NCI-H2196 (cell line): ENCODE data around the gene ZXDC.

Source experiments
- DNase-seq: peaks from one replicate; lab custom pipeline; 2025; ENCODE audit not compliant: unreplicated experiment; lab: John Stamatoyannopoulos, UW

Gene ZXDC

DNA sequence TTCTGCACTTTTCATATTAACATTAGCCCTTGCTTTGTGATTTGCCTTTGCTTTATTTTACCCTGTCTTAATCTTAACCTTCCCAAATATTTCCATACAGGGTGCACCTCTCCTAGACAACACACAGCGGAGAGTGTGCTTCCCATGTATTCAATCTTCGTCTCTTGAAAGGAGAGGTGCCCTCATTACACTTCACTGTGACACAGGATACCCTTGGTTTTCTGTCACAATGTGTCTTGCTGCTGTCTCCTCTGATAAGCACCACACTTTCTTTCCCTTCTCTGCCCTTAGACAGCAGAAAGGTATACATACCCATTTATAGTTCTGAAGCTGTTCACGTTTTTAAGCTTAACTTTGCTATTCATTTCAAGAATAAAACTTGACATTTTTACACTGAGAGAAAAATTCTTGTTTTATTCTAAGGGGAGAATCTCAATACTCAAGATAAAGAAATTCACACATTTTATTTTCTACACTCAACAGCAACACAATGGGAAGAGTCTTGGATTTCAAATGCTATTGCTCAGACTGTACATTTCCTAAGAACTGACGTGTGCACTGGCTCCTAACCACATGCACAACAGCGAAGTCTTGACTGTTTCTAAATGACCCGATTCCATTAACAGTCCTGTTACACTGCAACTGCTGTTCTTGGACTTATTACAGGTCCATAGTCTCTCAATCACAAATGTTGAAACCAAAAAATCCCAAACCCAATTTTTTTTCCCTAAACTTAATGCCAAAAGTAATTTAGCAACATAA lies 21.1 kb downstream of the ZXDC start:
- no peak for DNase-seq

DNA sequence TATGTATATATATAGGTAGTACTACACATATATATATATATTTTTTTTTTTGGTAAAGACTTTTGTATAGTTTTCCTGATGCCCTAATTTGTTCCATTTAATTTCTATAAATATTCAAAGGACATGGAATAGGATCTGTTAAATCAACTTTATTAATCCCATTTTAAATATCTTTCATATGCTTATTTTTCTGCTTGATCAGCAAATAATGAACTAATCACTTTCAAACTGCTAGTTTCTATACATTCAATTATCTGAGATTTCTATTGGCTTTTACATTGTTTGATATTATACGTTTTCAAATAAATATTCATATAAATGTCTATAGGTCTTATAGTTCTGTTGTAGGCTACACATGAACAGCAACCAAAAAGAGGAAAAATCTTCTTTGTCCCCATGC lies 21.7 kb downstream of the ZXDC start:
- DNase-seq: no peak

DNA sequence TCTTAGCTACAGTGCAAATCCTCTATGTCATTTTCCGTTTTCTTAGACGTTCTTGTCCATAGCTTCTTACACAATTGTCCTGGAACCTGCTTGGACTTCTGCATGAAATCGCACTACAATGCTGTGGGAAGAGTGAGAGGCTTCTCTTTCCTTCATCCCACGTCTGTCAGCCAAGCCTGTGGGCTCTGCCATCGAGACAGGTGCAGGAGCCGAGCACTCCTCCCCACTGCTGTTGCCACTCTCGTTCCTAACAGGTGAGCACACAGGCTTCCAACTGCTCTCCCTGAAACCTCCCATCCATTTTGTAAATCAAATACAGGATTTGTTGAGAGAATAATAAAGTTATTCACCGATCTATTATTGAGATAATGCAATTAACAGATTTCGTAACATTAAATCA lies 23.5 kb downstream of the ZXDC start:
- DNase-seq: no peak

DNA sequence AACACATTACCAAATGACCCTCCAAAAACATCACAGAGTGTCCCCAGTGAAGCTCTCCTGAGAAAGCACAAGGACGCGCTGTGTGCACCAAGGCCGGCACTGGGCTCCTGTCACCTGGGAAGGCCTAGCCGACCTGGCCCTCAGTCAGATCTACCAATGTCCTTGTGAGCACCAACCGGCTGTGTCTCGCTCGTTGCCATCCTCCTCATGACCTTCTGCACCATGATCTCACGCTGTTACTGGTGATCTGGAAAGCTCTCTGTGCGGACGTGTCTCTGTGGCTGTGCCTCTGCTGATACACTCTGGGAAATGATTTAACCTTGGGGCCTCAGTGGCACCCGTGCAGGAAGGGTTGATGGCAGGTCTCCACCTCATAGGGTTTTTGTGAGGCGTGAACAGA lies 24.2 kb downstream of the ZXDC start:
- DNase-seq: no peak

DNA sequence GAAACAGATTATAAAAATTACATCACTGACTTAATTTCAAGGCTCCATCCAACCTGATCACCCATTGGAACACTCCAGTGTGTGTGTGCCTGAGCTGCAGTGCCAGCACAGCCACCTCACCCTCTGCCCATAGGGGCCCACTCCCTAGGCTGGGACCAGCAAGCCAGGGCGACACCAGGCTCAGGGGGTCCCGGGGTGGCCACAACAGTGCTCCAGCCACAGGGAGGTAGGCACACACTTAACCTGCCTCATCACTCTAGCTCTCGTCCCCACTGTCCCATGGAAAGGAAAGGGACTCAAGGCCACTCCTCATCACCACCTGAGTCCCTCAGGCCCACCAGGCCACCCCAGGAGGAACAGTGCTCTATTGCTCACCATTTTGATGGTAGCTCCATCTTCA lies 24.9 kb downstream of the ZXDC start:
- no peak for DNase-seq

DNA sequence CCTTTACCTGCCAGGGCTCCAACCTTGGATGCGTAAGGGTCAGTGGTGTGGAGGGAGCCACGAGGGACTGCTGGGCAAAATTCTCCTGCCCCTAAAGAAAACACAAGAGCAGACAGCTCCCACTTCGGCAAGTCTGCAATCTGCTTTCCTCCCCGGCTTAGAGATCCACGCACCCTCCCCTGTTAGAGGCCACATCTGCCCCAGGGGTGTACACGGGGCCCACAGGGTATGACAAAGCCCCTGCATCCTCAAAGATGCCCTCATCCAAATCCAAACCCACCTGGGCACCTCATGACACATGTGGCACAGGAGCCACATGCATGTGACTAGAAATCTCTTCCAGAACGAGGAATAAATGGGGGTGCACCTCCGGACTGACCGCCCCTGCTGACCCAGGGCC lies 25.5 kb downstream of the ZXDC start:
- no peak for DNase-seq

DNA sequence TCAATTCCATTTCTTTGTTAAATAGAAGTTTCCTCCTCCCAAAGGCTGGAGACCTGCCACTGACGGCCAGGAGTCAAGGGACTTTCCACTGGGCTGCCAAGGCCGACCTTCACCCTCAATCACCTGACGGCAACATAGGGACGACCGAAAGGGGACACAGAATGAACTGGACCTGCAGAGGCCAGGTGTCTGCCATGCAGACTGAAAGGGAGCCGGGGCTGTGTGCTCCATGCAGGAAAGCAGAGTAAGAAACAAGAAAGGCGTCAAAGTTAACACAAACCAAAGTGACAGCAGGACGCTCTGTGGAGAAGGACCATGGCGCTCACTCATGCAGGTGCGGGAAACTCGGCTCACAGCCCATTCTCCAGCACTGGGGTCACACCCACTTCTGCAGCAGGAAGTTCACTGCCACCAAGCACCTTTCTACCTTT lies 26.1 kb downstream of the ZXDC start:
- no peak for DNase-seq

DNA sequence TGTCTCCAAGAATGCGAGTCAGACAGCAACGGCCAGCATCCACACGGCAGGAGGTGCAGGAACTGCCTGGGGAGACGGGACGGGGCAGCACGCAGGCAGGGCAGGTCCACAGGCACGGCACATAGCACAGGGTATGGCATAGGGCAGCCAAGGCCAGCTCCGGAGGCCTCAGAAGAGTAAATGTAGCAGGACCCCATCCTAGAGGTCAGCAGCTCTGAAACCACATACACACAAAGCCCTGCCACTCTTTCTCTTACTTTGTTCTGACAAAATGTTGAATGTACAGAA lies 26.9 kb downstream of the ZXDC start:
- DNase-seq: no peak

DNA sequence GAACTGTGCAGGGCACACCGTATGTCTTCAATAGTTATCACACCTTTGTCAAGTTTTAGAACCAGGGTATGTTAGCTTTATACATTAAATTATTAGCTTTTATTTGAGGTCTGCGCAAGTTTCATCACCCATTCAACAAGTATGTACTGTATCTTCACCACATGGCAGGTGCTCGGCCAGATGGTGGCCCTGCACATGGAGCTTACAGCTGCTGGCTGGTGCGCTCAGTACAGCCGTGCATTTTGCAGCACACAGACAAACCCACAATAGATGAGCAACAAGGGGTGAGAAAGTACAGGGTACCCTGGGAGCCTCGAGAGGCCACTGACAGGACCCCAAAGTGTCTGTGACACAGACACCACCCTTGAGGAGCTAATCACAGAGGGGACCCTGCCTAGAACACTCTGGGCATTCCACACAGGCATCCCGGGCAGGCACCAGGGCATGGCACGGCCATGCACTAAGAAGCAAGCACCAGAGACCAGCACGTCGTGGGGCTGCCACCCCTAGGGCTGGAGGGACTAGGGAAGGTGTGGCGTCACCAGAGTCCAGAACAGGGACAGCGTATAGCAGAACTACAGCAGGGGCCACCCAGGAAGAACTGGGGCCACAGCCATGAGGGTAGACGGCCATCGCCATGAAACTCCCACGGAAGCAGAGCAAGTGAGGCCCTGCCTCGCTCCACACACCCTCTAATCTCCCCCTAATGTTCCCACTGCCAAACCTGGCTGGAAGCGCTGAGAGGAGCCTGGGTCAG lies 27.4 kb downstream of the ZXDC start:
- no peak for DNase-seq

DNA sequence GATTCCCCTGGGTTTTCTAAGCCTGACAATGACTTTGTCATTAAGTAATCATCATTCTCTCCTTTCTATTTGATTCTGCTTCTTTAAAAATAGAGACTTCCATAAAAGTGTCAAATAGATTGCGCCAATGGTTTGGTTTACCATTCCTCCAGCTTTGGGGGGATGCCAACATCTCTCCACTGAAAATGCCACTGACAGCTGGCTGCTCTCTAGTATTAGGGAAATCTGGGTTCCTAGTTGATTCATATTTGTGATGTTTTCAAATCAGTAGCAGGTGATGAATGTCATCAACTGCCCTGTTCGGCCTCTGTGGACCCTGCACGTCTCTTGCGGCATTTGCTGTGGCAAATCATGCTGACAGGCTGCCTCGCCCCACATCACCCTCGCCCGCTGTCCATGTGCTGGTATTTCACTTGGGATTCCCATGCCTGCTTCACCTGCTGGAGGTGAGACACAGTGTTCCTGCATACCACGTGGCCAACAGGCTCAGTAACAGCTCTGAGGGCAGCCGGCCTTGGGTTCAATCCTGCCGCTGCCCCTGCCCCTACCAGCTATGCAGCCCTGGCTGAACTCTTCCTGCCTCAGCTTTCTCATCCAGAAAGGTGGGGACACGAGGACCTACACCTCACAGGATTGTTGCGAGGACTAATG lies 28.1 kb downstream of the ZXDC start:
- DNase-seq: no peak

DNA sequence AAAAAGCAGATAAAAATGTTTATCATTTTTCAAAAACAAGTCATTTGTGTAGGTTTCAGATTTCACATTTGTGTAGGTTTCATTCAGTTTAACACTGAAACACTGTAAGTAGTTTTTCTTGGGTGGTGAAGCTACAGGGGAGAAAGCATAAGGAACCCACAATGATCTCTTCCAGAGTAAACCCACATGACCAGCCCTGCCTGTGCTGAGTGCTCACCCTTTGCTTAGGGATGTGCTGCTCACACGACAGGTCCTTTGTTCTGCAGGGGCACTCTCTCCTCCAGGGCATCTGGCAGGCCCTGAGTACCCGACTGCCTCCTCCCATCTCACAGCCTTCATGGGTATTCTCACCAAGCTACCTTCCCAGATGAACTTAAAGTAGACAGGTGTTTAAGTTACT lies 28.9 kb downstream of the ZXDC start:
- no peak for DNase-seq

DNA sequence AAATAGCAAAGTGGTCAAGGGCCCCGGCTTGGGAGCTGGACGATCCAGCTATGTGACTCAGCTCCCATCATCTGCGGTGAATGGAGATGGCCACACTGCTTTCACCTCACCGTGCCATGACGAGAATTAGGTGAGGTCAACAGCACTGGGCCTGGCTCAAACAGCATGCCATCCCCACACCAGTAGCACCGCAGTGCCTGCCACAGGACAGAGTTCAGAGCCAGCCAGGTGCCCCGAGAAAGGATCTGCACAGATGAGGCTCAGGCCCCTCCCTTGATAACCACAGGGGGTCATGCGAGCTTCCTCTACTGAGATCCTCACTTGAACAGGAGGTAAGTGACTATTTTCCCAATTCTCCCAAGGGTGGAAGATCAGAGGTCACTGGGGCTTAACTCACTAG lies 29.4 kb downstream of the ZXDC start:
- DNase-seq: no peak

DNA sequence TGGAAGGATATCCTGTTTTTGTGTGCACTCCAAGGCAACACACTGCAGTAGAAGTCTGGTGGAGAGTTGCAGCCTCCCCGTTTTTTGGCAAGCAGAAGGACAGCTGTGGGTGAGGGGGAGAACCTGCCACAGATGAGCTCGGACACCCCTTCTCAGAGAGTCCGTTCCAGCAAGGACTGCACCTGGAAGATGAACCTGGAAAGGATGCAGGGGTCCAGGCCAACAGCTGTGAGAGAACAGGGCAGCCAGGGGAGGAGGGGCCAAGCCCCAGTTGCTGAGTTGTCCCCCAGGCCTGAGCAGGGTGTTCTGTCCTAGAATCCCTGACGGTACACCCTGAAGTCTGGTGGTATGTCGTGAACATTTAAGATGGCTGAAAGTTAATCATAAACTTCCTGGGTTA lies 30.2 kb downstream of the ZXDC start:
- no peak for DNase-seq

DNA sequence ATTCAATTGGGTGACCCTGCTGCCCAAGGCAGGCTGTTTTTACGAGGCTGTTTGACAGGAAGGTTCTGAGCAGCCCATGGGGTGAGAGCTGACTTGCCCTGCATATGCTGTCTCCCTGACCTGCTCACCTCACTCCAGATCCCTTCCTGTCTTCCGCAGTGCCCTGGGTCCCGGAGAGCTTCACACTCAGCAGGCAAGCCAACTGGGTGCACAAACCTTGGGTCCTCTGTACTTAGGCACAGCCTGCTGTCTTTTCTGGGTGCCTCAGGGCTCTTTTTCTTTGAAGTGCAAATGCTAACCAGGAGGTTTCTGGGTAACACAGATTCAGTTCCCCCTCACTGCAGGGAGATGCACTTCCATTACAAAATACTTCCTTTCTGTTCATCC lies 32.8 kb downstream of the ZXDC start:
- DNase-seq: no peak

DNA sequence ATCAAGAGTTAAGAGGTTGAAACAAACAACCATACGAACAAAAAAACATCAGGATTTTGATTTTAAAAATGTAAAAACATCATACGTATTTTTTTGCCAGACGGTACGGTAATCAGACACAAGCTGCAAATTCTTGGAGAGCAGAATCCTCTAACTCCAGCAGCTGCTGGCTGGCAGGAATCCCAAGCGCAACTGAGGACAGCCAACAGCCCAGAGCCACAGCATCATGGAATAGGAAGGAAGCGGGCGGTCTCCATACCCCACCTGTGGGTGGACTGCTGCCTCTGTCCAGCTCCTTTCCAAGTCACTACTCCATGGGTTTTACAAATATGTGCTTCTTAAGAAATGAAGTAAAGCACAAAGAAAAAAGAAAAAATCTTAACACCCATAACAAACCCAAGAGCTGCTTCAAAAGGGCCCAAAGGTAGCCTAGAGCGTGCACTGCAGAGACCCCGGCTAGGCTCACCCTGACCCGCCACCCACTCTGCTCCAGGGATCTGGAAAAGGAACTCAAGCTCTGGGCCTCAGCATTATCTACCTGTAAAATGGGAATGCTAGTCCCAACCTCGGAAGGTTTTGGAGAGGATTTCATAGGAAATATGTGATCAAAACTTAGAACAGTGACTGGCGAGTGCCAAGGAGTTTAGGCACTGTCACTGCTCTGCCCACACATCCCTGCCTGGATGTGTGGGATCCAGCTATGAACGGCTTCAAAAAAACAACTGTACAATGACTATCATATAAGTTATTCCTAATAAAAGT lies 33.4 kb downstream of the ZXDC start:
- DNase-seq: no peak

DNA sequence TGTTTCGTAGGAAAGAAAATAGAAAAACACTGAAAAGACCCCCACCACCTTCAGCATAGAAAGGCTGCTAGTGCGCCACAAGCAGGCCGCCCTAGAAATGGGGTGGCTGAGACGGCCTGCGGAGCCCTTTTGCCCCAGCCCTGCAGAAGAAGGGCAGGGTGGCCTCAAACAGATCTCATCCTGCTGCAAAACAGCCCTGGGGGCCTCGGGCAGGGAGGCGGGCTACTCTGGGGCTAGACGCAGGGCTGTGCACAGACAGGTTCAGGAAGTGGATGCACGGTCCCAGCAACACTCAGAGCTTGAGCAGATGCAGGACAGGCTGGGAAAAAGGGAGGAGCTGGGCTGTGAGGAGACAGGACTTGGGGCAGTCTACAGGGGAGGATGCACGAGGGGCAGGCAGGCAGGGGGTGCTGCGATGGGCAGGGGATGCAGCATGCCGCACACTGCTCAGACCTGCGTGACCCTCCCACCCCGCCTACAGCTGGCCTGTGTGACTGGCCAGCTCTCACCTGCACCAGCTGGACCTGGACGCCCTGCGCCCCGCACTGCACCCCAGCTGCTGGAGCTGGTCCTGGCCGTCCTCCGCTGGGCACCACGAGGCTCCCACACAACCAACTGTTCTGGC lies 34.3 kb downstream of the ZXDC start:
- DNase-seq: no peak

DNA sequence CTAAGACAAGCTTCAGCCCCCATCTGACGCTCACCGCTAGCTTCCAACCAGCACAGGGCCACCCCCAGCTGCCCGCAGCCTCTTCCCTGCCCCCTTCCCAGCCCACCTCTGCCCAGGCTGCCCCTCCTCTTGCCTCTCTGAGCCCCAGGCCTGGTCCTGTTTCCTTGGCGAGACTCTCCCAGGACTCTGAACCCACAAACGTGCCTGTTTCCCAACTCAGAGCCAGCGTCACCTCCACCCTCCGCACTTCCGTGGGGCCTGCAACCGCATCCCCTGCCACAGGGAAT lies 35.0 kb downstream of the ZXDC start:
- DNase-seq: no peak

DNA sequence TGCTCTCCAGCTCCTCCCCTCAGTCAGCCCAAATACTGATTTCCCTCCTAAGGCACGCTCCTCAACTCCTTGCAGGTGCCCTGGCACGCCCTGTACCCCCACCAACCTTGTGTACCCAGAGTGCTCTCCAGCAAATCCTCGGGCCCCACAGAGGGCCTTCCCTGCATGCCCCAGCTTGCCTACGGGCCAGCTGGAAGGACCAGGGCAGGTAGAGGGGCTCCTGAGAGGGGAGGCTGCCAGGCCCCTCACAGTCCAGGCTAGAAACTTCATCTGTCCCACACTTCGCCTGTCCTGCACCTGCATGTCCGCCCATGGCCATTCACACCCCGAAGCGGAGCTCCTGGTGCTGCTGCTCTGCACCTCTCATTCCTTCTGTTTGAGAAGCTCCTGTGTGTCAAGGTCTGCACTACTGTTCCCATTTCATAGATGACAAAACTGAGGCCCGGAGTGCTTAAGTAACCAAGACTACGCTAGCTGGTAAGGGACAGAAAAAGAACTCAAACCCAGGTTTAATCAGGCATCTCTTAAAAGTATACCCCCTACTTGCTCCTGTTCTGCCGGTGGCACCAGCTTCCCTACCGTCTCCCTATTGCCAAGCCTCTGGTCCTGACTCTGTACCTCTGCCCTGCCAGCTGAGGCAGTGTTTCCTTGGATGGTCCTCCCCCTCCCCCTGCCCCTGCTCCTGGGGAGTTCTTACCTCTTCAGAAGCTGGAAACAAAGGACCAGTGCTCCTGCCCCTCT lies 35.6 kb downstream of the ZXDC start:
- DNase-seq: no peak

DNA sequence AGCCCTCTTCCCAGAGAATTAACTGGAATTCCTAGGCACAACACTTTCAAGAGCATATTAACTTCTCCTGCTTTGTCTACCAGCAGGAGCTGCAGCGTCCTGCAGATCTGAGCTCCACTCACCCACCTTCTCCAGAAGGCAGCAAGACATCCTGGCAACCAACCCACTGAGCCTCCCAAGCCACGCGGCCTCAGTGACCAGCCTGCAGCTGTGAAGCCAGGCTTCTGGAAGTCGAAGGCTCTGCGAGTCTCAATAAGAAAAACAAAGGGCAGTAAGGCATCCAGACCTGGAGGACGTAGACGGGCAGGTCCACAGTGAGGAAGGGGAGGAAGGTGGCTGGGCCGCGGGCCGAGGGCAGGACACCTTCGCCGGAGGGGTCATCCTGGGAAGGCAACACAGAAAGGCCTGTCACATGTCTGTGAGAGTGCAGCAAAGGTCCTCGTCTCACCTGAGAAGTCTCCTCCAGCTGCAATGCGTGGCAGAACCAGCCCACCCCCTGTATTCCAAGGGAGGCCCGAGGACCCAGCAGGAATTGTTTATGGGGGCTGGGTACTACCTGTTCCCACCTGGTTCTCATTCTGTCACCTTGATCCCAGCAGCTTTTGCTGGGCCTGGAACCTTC lies 36.2 kb downstream of the ZXDC start:
- no peak for DNase-seq

DNA sequence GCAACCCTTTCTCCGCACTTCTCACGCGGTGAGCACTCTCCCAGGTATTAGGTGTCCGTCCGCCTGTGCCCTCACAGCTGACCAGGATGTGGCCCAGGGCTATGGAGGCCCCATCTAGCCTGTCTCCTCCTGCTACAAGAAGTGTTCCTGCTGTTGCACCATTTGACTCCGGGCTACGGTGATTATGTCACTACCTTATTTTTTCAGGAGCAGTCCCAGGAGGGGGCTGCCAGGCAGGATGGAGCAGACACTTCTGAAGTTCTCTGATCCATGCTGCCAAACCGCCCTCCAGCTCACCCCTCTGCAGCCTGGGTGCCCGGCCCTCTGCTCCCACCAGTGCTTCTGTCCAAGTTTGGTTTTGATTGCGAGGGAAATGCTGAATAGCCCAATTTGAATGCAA lies 36.9 kb downstream of the ZXDC start:
- no peak for DNase-seq
